SK-N-SH (cell line): ENCODE data around the gene PRKN. TPM values are rescaled to one million over a fixed set of nuclear protein-coding genes. Genes with fewer than 3 reads are reported as not detected.

ENCODE experiments used
- CTCF ChIA-PET: fragments of 300-600, 350-600 bp; formaldehyde crosslinking; extraction: SDS; loops from one replicate; lab custom pipeline; 2021; lab: Yijun Ruan, JAX
- POLR2A ChIA-PET: fragments of 350-600 bp; sonication (Branson Sonifier 250); formaldehyde crosslinking; extraction: SDS; loops from one replicate; lab custom pipeline; 2020; ENCODE audit warnings: antibody characterized with exemption, inconsistent platforms; lab: Yijun Ruan, JAX
- DNase-seq: peaks from one replicate; pipeline ENCODE4 v3.0.0; 2012
- H2AFZ ChIP-seq: fragments of 200-600 bp; sonication (generic); 2 replicates; pipeline ENCODE4 v1.8.1; 2016; ENCODE audit warnings: antibody characterized with exemption, mild to moderate bottlenecking, low read depth
- H3F3A ChIP-seq: fragments of 200-600 bp; sonication (generic); replicated peaks from 2 replicates; pipeline ENCODE3; 2016; ENCODE audit warnings: antibody characterized with exemption, mild to moderate bottlenecking; ENCODE audit not compliant: insufficient read depth
- H3K27ac ChIP-seq, 2 experiments: fragments of 200-500 bp in 1 of 2; fragments of 200-600 bp in 1 of 2; sonication (Bioruptor generic) in 1 of 2; sonication (generic), shearing (Covaris generic) in 1 of 2; 2 replicates each; pipeline versions ENCODE4 v1.5.1 to v1.6.1; 2014 to 2016; ENCODE audit warnings: low read depth in 2 of 2, inconsistent platforms in 1 of 2, low read length in 1 of 2, mild to moderate bottlenecking in 1 of 2, mixed read lengths in 1 of 2
- H3K27me3 ChIP-seq: fragments of 200-600 bp; sonication (generic), shearing (Covaris generic); 2 replicates; pipeline ENCODE4 v1.6.1; 2016; ENCODE audit warnings: mixed run types; ENCODE audit not compliant: insufficient read depth
- H3K36me3 ChIP-seq, 2 experiments: fragments of 200-500 bp in 1 of 2; fragments of 200-600 bp in 1 of 2; sonication (Bioruptor generic) in 1 of 2; sonication (generic) in 1 of 2; replicated peaks in 1 of 2; 2 replicates each; pipeline versions ENCODE3 to v1.5.1; 2014 to 2016; ENCODE audit warnings: low read length in 1 of 2, mild to moderate bottlenecking in 1 of 2; ENCODE audit not compliant: insufficient read depth in 2 of 2, control insufficient read depth in 1 of 2
- H3K4me1 ChIP-seq, 2 experiments: fragments of 200-500 bp in 1 of 2; fragments of 200-600 bp in 1 of 2; sonication (Bioruptor generic) in 1 of 2; sonication (generic), shearing (Covaris generic) in 1 of 2; 2 replicates each; pipeline versions ENCODE4 v1.5.1 to v1.6.1; 2014 to 2016; ENCODE audit warnings: low read depth in 1 of 2, low read length in 1 of 2, mixed run types in 1 of 2; ENCODE audit not compliant: insufficient read depth in 2 of 2, control insufficient read depth in 1 of 2
- H3K4me2 ChIP-seq: fragments of 200-600 bp; sonication (generic), shearing (Covaris generic); 2 replicates; pipeline ENCODE4 v1.6.1; 2017; ENCODE audit warnings: mixed run types
- H3K4me3 ChIP-seq, 2 experiments: fragments of 200-500 bp in 1 of 2; fragments of 200-600 bp in 1 of 2; sonication (Bioruptor generic) in 1 of 2; sonication (generic), shearing (Covaris generic) in 1 of 2; 2 replicates each; pipeline versions ENCODE4 v1.5.1 to v1.8.1; 2014 to 2016; ENCODE audit warnings: low read depth in 2 of 2, inconsistent platforms in 1 of 2, low read length in 1 of 2, mild to moderate bottlenecking in 1 of 2, mixed read lengths in 1 of 2, moderate library complexity in 1 of 2
- H3K79me2 ChIP-seq: fragments of 200-600 bp; sonication (generic); 2 replicates; pipeline ENCODE4 v1.8.1; 2017; ENCODE audit warnings: mild to moderate bottlenecking; ENCODE audit not compliant: insufficient read depth
- H3K9ac ChIP-seq: fragments of 200-600 bp; sonication (generic); 2 replicates; pipeline ENCODE4 v1.6.1; 2017; ENCODE audit warnings: mixed run types
- H3K9me2 ChIP-seq: fragments of 200-600 bp; sonication (generic); 2 replicates; pipeline ENCODE4 v1.6.1; 2017; ENCODE audit warnings: mixed run types
- H3K9me3 ChIP-seq: fragments of 200-600 bp; sonication (generic); 2 replicates; pipeline ENCODE4 v1.6.1; 2017; ENCODE audit warnings: mixed run types, mild to moderate bottlenecking, moderate library complexity
- H4K20me1 ChIP-seq: fragments of 200-600 bp; sonication (generic); 2 replicates; pipeline ENCODE4 v1.6.1; 2017; ENCODE audit warnings: mild to moderate bottlenecking, mixed run types; ENCODE audit not compliant: insufficient read depth
- CHD2 ChIP-seq: fragments of 150-350 bp; IDR thresholded peaks from 2 replicates; pipeline ENCODE4 v1.6.1; 2018; ENCODE audit warnings: low read length; ENCODE audit not compliant: partially characterized antibody
- ELF1 ChIP-seq: IDR thresholded peaks from 2 replicates; pipeline ENCODE4 v1.4.0; 2012
- EP300 ChIP-seq, 2 experiments: IDR thresholded peaks; 2 replicates each; pipeline versions ENCODE4 v1.4.0 to v1.6.1; 2012; ENCODE audit warnings: borderline replicate concordance in 1 of 2, low read depth in 1 of 2, low read length in 1 of 2
- EZH2phosphoT487 ChIP-seq: fragments of 200-600 bp; sonication (generic); IDR thresholded peaks from 2 replicates; pipeline ENCODE4 v1.6.1; 2017; ENCODE audit warnings: low read depth, mixed run types, mild to moderate bottlenecking, antibody characterized with exemption, moderate library complexity, borderline replicate concordance
- FOSL2 ChIP-seq: IDR thresholded peaks from 2 replicates; pipeline ENCODE4 v1.4.0; 2012; ENCODE audit warnings: low read depth, mild to moderate bottlenecking, moderate library complexity, borderline replicate concordance
- JUND ChIP-seq: IDR thresholded peaks from 2 replicates; pipeline ENCODE4 v1.4.0; 2012
- NFIC ChIP-seq: IDR thresholded peaks from 2 replicates; pipeline ENCODE4 v1.4.0; 2012; ENCODE audit warnings: borderline replicate concordance
- NRF1 ChIP-seq: IDR thresholded peaks from 2 replicates; pipeline ENCODE4 v1.6.1; 2012; ENCODE audit warnings: low read depth, mild to moderate bottlenecking, low read length
- SIN3A ChIP-seq: IDR thresholded peaks from 2 replicates; pipeline ENCODE4 v1.6.1; 2012; ENCODE audit warnings: low read depth, mild to moderate bottlenecking, low read length, moderate library complexity, borderline replicate concordance
- SMC3 ChIP-seq: IDR thresholded peaks from 2 replicates; pipeline ENCODE4 v1.6.1; 2012; ENCODE audit warnings: low read depth, low read length, improper control_type of control experiment
- TAF1 ChIP-seq: IDR thresholded peaks from 2 replicates; pipeline ENCODE4 v1.6.1; 2012; ENCODE audit warnings: low read depth, mild to moderate bottlenecking, low read length, moderate library complexity, borderline replicate concordance
- TCF12 ChIP-seq: IDR thresholded peaks from 2 replicates; pipeline ENCODE4 v1.4.0; 2012
- TEAD4 ChIP-seq: IDR thresholded peaks from 2 replicates; pipeline ENCODE4 v1.4.0; 2012; ENCODE audit warnings: mild to moderate bottlenecking, borderline replicate concordance; ENCODE audit not compliant: insufficient read depth
- YY1 ChIP-seq: IDR thresholded peaks from 2 replicates; pipeline ENCODE4 v1.4.0; 2012; ENCODE audit warnings: low read depth, mild to moderate bottlenecking
- WGBS: methylation state at CpG from one replicate; pipeline ENCODE4 v1.1.6; 2017; ENCODE audit warnings: low lambda C conversion rate; 5-methylcytosine and 5-hydroxymethylcytosine counted together
- polyA plus RNA-seq, 3 experiments: library from polyadenylated mRNA; depleted of rRNA; stranded (reverse); fragments of >200 nt; gene quantifications; 2 replicates each; pipeline ENCODE4 v1.2.3, GENCODE V29; 2012
- TF ChIP-seq, protein P1 (sequence below): fragments of 200-600 bp; sonication (generic); IDR thresholded peaks from 2 replicates; pipeline ENCODE4 v1.6.1; 2017; ENCODE audit warnings: antibody characterized with exemption, mild to moderate bottlenecking, moderate library complexity
- TF ChIP-seq, protein P2 (sequence below): IDR thresholded peaks from 2 replicates; pipeline ENCODE4 v1.4.0; 2012; ENCODE audit warnings: low read depth, borderline replicate concordance
- TF ChIP-seq, protein P3 (sequence below): fragments of 150-350 bp; IDR thresholded peaks from 2 replicates; pipeline ENCODE4 v1.6.1; 2017; ENCODE audit warnings: antibody characterized with exemption, low read length, low read depth, borderline replicate concordance
- TF ChIP-seq, protein P4 (sequence below): IDR thresholded peaks from 2 replicates; pipeline ENCODE4 v1.6.1; 2012; ENCODE audit warnings: mild to moderate bottlenecking, low read depth, low read length, moderate library complexity

Gene PRKN
- polyA plus RNA-seq, 1 of the 3 experiments (the other 2 are of a cell fraction) = 0.76 TPM

DNA sequence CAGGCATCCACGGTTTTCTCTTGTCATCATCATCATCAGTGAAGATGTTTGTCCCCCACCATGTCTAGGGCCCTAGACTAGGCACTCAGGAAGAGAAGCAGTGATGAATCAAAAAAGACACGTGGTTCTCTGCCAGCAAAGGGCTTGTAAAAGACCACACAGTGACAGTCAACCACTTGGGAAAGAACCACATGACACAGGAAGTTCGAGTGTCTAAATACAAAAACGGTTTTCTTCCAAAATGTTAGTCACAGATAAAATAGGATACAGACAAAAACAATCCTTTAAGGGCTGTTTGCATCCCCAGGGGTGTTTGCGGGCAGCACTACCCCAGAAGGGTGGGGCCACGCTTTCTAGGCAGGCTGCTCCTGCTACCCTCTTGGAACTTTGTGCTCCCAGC is 1096.9 kb downstream of the PRKN start (continued):
- no peak for TF ChIP-seq TAF1
- TF ChIP-seq CHD2 = no peak
- TF ChIP-seq TCF12 = no peak
- TF ChIP-seq, protein P1, sequence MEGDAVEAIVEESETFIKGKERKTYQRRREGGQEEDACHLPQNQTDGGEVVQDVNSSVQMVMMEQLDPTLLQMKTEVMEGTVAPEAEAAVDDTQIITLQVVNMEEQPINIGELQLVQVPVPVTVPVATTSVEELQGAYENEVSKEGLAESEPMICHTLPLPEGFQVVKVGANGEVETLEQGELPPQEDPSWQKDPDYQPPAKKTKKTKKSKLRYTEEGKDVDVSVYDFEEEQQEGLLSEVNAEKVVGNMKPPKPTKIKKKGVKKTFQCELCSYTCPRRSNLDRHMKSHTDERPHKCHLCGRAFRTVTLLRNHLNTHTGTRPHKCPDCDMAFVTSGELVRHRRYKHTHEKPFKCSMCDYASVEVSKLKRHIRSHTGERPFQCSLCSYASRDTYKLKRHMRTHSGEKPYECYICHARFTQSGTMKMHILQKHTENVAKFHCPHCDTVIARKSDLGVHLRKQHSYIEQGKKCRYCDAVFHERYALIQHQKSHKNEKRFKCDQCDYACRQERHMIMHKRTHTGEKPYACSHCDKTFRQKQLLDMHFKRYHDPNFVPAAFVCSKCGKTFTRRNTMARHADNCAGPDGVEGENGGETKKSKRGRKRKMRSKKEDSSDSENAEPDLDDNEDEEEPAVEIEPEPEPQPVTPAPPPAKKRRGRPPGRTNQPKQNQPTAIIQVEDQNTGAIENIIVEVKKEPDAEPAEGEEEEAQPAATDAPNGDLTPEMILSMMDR = no peak
- no peak for TF ChIP-seq SIN3A
- no peak for TF ChIP-seq NRF1
- TF ChIP-seq, all 33 proteins: peak for 0

DNA sequence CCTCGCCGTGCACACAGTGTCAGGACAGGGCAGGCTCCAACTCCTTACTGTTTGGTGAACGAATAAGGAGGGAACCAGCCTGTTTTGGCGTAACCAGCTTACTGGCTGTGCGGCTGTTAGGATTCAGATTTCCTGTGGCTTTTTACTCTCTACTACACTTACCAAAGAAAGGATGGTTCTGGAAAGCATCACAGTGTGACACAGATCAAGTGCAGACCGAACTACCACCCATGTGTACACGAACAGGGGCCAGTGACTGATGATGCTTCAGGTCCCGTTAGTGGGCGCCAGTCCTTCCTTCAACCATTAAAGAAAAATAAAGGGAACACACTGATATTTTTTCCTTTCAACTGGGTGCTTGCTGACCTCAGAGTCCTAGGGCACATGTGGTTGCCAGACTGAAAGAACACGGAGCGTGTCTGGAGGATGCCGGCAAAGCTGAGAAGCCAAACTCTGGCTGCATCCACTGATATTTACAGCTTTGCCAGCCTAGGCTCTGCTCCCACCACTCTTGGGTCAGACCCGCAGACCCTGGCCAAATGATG is 1101.4 kb downstream of the PRKN start:
- Histone ChIP-seq H3K9me2 (no peaks in the 10 kb centered on the region), H2AFZ (no peak overlapping the region), H3K9me3 (no peaks in the 10 kb centered on the region), H3K4me1 (peaks cover 6 to 18% of the 10 kb centered on the region in 2 experiments), H3K27me3 (no peaks in the 10 kb centered on the region), H3K27ac (no peak overlapping the region), H3K4me2 (no peak overlapping the region), H3K4me3 (no peak overlapping the region), H4K20me1 (no peaks in the 10 kb centered on the region), H3K36me3 (no peaks in the 10 kb centered on the region), H3K79me2 (no peaks in the 10 kb centered on the region), H3K9ac (no peak overlapping the region), H3F3A (peaks cover 3% of the 10 kb centered on the region)
- no peak for DNase-seq
- ChIA-PET POLR2A (no interaction called here), CTCF (interaction anchor here (1.0 kb wide), 1 partner anchor 17 kb away, joined by 3 read pairs; no protein-coding TSS in a partner anchor)
- TF ChIP-seq EP300 (IDR thresholded peaks at IDR 0.05; ENCODE audit: borderline replicate concordance in 1 of 2, low read depth in 1 of 2, low read length in 1 of 2) (no peak), NFIC (no peak), EZH2phosphoT487 (no peak), JUND (no peak)
- 76% methylated on average over 13 of the region's 13 CpGs for WGBS

DNA sequence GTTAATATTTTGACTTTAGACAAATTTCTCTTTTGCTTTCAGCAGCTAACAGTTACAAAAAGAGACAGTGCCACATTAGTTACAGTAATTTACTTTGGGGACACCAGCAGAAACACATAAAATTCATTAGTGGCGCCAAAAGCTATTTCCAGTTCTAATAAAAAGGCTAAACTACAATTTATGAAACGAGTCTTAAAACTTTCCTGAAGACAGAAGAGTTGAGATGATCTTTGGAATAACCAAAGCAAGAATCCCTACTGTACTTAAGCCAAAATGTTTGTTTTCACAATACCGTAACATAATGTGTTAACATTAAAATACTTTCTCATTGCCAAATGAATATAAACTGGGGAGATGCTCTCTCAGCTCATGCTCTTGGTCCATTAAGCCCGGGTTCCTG is 1103.5 kb downstream of the PRKN start:
- Histone ChIP-seq H3K4me2 (no peak overlapping the region), H2AFZ (no peak overlapping the region), H3K4me3 (no peak overlapping the region), H3K9me3 (no peaks in the 10 kb centered on the region), H3K27ac (no peak overlapping the region), H3K36me3 (no peaks in the 10 kb centered on the region), H3K79me2 (no peaks in the 10 kb centered on the region), H3K27me3 (no peaks in the 10 kb centered on the region), H3K9ac (no peak overlapping the region), H4K20me1 (no peaks in the 10 kb centered on the region), H3K4me1 (peaks cover 0 to 14% of the 10 kb centered on the region in 2 experiments; a peak in 2 of 4 replicates), H3F3A (no peaks in the 10 kb centered on the region), H3K9me2 (no peaks in the 10 kb centered on the region)
- WGBS = 59% methylated on average over 4 of the region's 4 CpGs
- ChIA-PET CTCF (no interaction called here), POLR2A (no interaction called here)
- no peak for DNase-seq
- TF ChIP-seq YY1 (no peak), NRF1 (no peak), NFIC (no peak), TCF12 (no peak), SIN3A (no peak), SMC3 (no peak), TEAD4 (no peak), EZH2phosphoT487 (no peak), FOSL2 (no peak), ELF1 (no peak)
- TF ChIP-seq, protein P2, sequence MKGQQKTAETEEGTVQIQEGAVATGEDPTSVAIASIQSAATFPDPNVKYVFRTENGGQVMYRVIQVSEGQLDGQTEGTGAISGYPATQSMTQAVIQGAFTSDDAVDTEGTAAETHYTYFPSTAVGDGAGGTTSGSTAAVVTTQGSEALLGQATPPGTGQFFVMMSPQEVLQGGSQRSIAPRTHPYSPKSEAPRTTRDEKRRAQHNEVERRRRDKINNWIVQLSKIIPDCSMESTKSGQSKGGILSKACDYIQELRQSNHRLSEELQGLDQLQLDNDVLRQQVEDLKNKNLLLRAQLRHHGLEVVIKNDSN = no peak
- TF ChIP-seq, protein P3, sequence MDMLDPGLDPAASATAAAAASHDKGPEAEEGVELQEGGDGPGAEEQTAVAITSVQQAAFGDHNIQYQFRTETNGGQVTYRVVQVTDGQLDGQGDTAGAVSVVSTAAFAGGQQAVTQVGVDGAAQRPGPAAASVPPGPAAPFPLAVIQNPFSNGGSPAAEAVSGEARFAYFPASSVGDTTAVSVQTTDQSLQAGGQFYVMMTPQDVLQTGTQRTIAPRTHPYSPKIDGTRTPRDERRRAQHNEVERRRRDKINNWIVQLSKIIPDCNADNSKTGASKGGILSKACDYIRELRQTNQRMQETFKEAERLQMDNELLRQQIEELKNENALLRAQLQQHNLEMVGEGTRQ = no peak
- TF ChIP-seq, protein P4, sequence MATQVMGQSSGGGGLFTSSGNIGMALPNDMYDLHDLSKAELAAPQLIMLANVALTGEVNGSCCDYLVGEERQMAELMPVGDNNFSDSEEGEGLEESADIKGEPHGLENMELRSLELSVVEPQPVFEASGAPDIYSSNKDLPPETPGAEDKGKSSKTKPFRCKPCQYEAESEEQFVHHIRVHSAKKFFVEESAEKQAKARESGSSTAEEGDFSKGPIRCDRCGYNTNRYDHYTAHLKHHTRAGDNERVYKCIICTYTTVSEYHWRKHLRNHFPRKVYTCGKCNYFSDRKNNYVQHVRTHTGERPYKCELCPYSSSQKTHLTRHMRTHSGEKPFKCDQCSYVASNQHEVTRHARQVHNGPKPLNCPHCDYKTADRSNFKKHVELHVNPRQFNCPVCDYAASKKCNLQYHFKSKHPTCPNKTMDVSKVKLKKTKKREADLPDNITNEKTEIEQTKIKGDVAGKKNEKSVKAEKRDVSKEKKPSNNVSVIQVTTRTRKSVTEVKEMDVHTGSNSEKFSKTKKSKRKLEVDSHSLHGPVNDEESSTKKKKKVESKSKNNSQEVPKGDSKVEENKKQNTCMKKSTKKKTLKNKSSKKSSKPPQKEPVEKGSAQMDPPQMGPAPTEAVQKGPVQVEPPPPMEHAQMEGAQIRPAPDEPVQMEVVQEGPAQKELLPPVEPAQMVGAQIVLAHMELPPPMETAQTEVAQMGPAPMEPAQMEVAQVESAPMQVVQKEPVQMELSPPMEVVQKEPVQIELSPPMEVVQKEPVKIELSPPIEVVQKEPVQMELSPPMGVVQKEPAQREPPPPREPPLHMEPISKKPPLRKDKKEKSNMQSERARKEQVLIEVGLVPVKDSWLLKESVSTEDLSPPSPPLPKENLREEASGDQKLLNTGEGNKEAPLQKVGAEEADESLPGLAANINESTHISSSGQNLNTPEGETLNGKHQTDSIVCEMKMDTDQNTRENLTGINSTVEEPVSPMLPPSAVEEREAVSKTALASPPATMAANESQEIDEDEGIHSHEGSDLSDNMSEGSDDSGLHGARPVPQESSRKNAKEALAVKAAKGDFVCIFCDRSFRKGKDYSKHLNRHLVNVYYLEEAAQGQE = no peak
